Keratinocyte (primary cell): ENCODE results near the gene FHOD1.

Experiments used
- CTCF ChIP-seq, 3 experiments: IDR thresholded peaks in 1 of 3; conservative IDR thresholded peaks in 1 of 3; optimal IDR thresholded peaks in 1 of 3; 2 replicates in 2 of 3; 3 replicates in 1 of 3; pipeline versions ENCODE3 to v1.5.1; 2011; ENCODE audit warnings: low read length in 3 of 3, mild to moderate bottlenecking in 3 of 3, moderate library complexity in 2 of 3, control low read depth in 1 of 3, inconsistent platforms in 1 of 3; ENCODE audit not compliant: insufficient read depth in 2 of 3; ENCODE audit errors: extremely low read depth in 1 of 3
- EZH2 ChIP-seq: IDR thresholded peaks from one replicate; pipeline ENCODE4 v1.6.1; 2012; ENCODE audit warnings: inconsistent platforms, mild to moderate bottlenecking, low read length, moderate library complexity

GRCh38 chr16:67237396-67238277 lies 9.6 kb downstream of the FHOD1 start:
- TF ChIP-seq CTCF (optimal IDR thresholded peaks at IDR 0.05 in 1 of 3, IDR thresholded peaks at IDR 0.05 in 1 of 3, conservative IDR thresholded peaks at IDR 0.05 in 1 of 3; ENCODE audit: extremely low read depth in 1 of 3, insufficient read depth in 2 of 3, low read length in 3 of 3) (no peak), EZH2 (no peak)
